Measurements from ENCODE around the gene RASGRP2.

Gene RASGRP2

GRCh38 chr11:64757549-64758329 lies 13.8 kb upstream of the RASGRP2 start:
- DNase-seq (ENCODE audit: low read depth in 2 of 3, low spot score in 2 of 3), result no peak

DNA sequence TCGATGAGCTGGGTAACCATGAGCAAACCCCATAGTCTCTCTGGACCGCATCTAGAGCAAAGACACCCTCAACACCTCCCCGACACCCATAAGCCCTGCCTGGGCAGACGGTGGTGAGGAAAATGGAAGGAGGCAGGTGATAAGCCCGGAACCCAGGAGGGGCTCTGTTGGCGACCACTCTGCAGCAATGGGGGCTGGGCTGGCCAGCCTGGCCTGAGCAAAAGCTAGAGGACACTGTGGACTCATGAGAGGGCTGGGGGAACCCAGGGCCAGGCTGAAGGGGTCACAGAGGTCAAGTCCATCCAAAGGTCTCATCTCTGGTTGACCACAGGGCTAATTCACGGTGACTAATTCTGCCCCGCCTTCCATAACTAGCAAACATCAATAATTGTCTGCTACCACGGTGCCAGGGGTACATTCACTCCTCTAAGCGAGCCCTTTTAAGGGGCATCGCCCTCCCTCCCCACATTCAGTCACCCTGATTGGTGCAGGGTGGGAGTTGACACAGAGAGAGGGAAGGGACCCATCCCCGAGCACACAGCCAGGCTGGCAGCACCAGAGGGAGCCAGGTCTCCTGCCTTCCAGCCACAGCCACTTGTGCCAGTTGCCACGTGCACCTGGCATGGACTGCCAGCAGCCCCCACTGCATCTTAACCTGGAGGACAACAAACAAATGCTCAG lies 11.9 kb upstream of the RASGRP2 start:
- no peak for DNase-seq (ENCODE audit: low read depth in 2 of 3, low spot score in 2 of 3)

DNA sequence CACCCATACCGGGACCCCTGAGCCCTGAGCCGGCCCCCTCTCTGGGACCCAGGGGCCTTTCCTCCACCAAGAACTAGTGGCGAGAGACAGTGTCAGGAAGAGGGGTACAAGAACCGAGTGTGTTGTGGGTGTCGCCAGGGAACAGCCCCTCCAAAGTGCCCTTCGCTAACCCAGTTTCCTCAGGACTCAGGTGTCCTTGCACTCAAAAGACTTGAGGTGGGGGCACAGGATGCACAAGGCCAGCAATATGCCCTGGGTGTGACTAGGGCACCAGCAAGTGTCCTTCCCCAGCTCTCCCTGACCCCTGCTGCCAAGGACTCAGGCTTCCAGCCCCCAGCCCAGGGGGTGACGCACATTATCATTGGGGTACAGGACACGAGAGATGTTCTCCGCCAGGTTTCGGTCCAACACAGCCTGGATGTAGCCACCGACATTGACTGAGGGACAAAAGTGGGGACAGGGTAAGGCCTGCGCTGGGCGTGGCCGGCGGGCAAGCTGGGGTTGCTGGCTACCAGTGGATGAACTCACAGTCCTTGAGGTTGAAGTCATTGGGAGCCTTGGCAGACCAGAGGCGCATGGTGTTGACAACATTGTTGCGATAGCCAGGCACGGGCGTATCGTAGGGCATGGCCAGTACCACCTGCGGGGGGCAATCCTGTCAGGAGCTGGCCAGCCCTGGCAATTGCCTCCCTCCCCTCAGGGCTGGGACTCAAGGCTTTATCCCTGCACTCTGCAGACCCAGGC lies 11.1 kb upstream of the RASGRP2 start:
- DNase-seq (ENCODE audit: low read depth in 2 of 3, low spot score in 2 of 3), result no peak

DNA sequence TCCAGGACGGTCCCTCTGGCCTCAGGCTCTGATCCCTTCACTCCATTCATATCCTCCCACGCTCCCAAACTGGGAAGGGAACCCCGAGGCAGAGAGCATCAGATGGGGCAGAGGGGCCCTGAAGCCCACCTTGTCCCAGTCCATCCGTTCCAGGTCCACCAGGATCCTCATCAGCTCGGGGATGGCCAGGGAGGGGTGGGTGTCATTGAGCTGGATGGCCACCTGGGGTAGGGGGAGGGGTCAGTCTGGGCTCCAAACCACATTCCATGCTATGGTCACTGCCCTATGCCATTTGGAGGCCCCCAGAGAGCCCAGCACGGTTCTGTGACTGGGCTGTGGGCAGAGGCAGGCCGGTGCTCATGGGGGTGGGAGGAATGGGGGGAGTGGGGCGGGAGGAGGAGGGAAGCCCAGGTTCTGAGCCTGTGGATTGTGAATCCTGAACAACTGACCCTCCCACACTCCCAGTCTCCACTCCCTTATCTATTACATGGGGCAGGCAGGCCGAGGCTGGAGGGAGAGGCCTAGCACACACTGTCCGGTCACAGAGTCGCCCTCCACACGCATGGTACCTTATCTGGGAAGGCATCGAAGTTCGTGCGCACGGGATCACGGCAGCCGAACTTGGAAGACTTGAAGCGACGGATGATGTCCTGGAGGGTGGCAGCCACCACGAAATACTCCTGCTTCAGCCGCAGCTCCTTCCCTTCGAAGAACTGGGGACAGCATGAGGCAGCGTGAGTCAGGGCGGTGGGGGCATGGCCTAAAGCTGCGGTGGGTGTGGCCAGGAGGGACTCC lies 10.4 kb upstream of the RASGRP2 start:
- DNase-seq (ENCODE audit: low read depth in 2 of 3, low spot score in 2 of 3), result no peak

DNA sequence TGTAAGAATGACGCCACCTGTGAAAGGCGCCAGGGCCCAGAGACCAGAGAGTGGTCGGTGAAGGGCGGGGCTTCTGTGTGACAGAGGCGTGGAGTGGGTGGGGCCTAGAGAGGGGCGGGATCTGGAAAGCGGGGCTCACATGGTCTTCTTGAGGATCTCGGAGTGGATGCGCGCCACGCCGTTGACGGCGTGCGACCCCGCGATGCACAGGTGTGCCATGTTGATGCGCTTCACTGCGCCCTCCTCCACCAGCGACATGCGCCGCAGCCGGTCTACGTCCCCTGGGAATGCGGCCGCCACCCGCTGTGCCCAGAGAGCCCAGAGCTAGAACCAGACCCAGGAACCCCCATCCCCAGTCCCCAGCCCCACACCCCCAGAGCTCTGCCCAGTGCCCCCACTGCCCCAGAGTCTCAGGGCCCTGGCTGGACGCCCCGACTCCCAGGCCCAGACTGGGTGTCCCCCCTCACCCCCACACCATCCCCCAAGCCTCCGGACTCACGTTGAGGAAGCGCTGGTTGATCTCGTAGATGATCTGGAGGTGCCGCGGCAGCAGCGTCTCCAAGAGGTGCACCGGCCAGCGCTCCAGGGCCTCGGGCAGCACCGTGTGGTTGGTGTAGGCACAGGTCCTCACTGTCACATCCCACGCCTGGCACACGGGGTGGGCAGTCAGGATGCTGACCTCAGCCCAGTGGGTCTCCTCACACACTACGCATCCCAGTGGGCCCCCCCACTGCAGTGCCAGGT lies 9.6 kb upstream of the RASGRP2 start:
- no peak for DNase-seq (ENCODE audit: low read depth in 2 of 3, low spot score in 2 of 3)

DNA sequence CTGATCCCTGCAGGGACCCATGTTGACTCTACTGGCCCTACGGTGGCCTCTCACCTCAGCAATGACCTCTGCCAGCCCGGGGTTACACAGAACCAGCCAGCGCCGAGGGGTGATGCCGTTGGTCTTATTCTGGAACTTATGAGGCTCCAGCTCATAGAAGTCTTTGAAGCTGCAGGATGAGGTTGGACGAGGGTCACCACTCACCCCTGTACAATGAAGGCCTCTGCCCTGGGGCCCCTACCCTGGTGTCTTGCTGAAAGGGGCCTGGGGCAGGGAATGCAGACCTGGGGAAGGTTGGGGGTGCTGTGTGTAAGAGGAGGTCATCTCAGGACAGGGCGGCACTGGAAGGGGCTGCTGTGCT lies 9.1 kb upstream of the RASGRP2 start:
- no peak for DNase-seq (ENCODE audit: low read depth in 2 of 3, low spot score in 2 of 3)

GRCh38 chr11:64752175-64752970 lies 8.4 kb upstream of the RASGRP2 start:
- no peak for DNase-seq (ENCODE audit: low read depth in 2 of 3, low spot score in 2 of 3)

- no peak for DNase-seq (ENCODE audit: low read depth in 2 of 3, low spot score in 2 of 3)
These were observed 7.6 kb upstream of the RASGRP2 start for GRCh38 chr11:64751580-64751979.

GRCh38 chr11:64751136-64751535 lies 7.2 kb upstream of the RASGRP2 start:
- no peak for DNase-seq (ENCODE audit: low read depth in 2 of 3, low spot score in 2 of 3)

DNA sequence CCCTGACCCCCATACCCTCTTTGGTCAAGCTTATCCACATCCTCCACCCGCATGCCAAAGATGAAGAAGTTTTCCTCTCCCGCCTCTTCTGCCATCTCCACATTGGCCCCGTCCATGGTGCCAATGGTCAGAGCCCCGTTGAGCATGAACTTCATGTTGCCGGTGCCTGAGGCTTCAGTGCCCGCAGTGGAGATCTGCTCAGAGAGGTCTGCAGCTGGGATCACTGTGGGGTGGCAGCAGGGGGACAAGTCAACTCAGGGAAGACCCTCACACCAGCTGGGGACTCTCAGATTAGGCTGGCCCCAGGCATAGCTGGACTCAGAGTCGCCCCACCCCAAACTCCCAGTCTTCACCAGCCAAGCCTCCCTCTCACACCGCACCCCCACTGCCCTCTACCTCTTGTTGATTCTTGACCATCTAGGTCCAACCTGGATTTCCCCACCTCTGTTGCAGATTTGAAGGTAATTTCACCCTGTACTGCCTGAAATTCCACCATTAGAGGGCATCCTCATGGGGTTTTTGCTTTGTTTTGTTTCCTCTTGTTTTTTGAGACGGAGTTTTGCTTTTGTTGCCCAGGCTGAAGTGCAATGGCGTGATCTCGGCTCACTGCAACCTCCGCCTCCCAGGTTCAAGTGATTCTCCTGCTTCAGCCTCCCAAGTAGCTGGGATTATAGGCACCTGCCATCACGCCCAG lies 6.6 kb upstream of the RASGRP2 start:
- DNase-seq (ENCODE audit: low read depth in 2 of 3, low spot score in 2 of 3), result no peak

GRCh38 chr11:64747961-64748665 lies 4.2 kb upstream of the RASGRP2 start:
- DNase-seq (ENCODE audit: low read depth in 2 of 3, low spot score in 2 of 3), result no peak

DNA sequence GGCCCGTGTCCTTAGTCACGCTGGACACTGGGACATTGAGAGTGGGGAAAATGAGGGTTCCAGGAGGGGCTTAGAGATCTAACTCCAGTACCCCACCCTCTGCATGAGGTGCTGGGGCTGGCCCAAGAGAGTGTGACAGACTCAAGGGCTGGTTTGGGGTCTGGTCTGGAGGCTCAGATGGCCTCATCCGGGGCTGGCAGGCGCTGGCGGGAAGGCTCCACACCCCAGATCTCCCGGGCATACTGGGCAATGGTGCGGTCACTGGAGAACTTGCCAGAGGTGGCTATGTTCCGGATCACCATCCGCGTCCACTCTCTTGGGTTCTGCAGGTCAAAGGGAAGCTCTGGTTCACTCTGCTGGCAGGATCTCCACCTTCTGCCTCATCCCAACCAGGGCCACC lies 2.5 kb upstream of the RASGRP2 start:
- no peak for DNase-seq (ENCODE audit: low read depth in 2 of 3, low spot score in 2 of 3)

DNA sequence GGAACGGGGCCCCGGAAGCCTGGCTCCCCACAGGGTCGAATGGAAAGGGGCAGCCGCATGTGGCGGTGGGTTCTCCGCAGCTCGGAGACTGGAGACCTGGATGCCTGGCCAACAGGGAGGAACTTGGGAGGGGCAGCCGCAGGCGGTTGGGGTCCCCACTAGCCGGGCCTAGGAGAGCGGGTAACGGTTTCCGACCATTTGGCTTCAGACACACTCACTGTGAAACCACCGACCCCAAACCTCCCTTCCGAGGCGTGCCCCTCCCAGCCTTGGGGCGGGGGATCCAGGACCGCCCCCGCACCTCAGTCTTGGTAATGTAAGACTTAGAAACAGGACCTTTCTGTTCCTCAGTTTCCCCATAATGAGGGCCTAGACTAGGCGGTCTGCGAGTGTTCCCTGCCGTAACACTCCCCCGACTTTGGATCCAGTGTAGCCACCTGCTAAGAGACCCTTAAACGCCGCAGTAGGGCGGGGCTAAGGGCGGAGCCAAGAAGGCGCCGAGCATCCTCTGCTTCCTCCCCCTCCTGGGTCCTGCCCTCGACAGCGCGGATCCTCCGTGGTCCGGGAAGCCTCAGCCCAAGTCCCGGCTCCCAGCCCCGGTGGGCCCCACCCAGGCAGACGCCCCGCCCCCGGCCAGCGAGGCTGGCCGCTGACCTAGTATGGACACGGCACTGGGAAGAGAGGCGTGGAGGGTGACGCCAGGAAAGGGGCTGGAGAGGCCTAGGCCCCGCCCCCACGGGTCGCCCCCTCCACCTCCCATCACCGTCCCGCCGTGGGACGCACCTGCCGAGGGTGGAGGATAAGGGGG lies 1.8 kb upstream of the RASGRP2 start:
- peak in 1 of 3 experiments; percentile 51 for DNase-seq (ENCODE audit: low read depth in 2 of 3, low spot score in 2 of 3)

- no peak for DNase-seq (ENCODE audit: low read depth in 2 of 3, low spot score in 2 of 3)
These were observed 1.2 kb upstream of the RASGRP2 start for GRCh38 chr11:64745189-64745520.

GRCh38 chr11:64744544-64745188 lies 724 bp upstream of the RASGRP2 start:
- no peak for DNase-seq (ENCODE audit: low read depth in 2 of 3, low spot score in 2 of 3)

GRCh38 chr11:64742889-64743590 lies 902 bp downstream of the RASGRP2 start:
- DNase-seq (ENCODE audit: low read depth in 2 of 3, low spot score in 2 of 3), result peak; percentile 59 to 82 (median 75)
